GM13976 (cell line): ENCODE results near the gene PRR18.

Experiments
- DNase-seq: peaks from one replicate; pipeline ENCODE4 v3.0.0; 2012; ENCODE audit warnings: low spot score
- CTCF ChIP-seq: IDR thresholded peaks from 2 replicates; pipeline ENCODE4 v1.5.1; 2012; ENCODE audit warnings: borderline replicate concordance, mild to moderate bottlenecking; ENCODE audit not compliant: insufficient read depth; ENCODE audit errors: extremely low read depth, missing control alignments, control extremely low read depth
- in situ Hi-C: fragments of 300-500 bp; cut with MboI; formaldehyde crosslinking; loops from one replicate; pipeline ENCODE4 v1.12.0; 2022; ENCODE audit warnings: low sequenced_read_pairs, mixed read lengths, inconsistent platforms; ENCODE audit not compliant: unreplicated experiment

The PRR18 gene

GRCh38 chr6:166342349-166343149 lies 34.4 kb upstream of the PRR18 start, which contains the start of gene SFT2D1:
SFT2D1 (minus strand) TSS chr6:166342545; CDS start chr6:166342481, 64 bp downstream.
- peak; percentile 95 for DNase-seq
- in situ Hi-C loops, result no loop called here
- no peak for TF ChIP-seq CTCF

GRCh38 chr6:166341977-166342348 lies 33.8 kb upstream of the PRR18 start:
- in situ Hi-C loops, result no loop called here
- TF ChIP-seq CTCF, result no peak
- no peak for DNase-seq

- in situ Hi-C loops, result no loop called here
- TF ChIP-seq CTCF, result no peak
- DNase-seq, result no peak
These were observed 33.3 kb upstream of the PRR18 start for GRCh38 chr6:166341464-166341863.

GRCh38 chr6:166338854-166339253 lies 30.7 kb upstream of the PRR18 start:
- in situ Hi-C loops, result no loop called here
- DNase-seq, result no peak
- no peak for TF ChIP-seq CTCF

GRCh38 chr6:166336847-166337246 lies 28.7 kb upstream of the PRR18 start:
- in situ Hi-C loops, result no loop called here
- DNase-seq, result no peak

More at GRCh38 chr6:166336847-166337246, 28.7 kb upstream of the PRR18 start:
- TF ChIP-seq CTCF, result no peak
